NCI-H2081 treated with DMSO at 0.1 percent for 48 hours (cell line): ENCODE data around the gene LILRA5.
"Not testable (repeated sequence)": the region's sequence is repeated elsewhere in the genome, so short reads cannot be mapped to it uniquely, and the experiment has no call there.

Source experiments
- DNase-seq: peaks from one replicate; lab custom pipeline; 2025; lab: John Stamatoyannopoulos, UW

LILRA5 gene

DNA sequence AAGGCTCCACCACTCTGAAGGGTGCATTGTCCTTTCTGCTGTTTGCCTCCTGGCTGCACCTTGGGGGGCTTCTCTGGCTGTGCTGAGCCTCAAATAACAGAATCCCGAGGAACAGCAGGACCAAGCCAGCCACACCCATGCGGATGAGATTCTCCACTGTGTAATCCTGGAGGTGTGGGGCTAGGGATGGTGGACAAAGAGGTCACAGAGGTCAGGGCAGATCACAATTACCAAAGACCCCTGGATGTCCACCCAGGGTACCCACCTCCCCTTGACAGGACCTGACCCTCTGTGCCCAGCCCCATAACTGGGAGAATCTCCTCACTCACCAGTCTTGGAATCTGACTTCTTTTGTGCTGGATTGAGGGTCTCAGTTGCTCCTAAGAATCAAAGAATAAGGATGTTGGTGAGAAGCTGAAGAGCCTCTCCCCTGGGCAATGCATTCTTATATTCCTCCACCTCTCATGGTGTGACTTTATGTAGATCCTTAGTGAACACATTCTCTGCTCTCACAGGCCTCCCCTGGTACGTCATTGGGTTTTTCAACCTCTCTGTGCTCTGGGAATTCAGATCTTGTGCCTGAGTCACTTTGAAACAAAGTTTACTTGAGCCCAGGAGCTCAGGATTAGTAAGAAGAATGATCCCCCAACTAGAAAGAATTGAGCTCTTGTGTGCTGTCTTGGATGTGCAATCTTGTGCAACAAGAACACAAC lies 20.8 kb upstream of the LILRA5 start:
- DNase-seq, result no peak

DNA sequence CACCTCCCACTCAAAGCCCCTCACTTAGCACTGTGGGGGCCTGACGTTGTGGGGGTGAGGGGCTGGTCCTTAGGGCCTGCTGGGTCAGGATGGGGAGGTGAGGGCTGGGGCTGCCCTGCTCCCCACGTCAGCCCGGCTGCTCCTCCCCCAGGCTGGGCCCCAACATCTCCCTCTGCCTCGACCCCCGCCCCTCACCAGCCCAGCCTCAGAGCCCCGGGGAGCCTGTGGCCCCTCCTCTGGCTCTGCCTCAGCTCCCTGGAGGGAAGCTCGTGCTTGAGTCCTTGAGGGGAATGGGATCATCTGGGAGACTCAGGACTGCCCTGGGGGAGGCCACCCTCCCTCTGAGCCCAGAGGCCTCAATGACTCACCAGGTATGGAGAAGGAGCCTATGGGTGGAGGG lies 19.2 kb upstream of the LILRA5 start:
- no peak for DNase-seq

DNA sequence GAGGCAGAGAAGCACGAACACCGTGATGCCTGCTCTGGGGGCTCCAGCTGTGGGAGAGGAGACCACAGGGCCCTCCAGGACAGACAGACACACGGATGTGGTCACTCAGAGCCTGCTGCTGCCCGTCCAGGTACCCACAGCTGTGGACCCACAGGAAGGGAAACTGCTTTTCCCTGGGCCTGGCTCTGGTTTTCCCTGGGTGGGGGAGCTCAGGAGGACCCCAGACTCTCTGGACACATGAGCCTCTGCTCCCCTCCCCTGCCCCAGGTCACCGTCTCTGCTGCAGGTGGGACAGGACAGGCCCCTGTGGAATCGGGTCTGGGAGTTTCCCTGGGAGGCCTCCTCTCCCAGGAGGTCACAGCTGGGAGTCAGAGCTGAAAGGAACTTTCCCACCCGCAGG lies 18.7 kb upstream of the LILRA5 start:
- DNase-seq, result no peak

DNA sequence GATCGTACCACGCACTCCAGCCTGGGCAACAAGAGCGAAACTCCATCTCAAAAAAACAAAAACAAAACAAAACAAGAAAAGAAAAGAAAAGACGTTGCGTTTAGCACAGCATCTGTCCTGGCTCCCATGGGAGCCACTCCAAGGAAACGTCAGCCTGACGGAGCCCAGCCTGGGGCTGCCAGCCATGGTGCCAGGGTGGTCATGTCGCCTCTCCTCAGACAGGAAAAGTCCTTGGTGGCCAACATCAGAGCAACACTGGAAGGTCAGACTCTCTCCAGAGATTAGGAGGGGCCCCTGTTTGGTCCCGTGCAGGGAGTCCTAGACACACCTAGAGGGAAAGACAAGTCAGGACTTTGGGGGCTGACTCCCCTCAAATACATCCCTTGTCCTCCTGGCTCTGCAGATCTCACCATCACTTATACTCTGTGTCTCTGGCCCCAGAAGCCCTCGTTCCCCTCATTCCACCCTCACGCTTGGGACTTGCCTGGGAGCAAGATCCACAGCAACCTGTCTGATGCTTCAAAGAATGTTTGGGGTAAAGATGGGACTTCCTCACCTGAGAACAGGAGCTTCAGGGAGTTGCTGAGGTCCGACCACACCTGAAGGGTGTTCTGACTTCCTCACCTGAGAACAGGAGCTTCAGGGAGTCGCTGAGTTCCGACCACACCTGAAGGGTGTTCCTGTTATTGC lies 16.7 kb upstream of the LILRA5 start:
- no peak for DNase-seq

DNA sequence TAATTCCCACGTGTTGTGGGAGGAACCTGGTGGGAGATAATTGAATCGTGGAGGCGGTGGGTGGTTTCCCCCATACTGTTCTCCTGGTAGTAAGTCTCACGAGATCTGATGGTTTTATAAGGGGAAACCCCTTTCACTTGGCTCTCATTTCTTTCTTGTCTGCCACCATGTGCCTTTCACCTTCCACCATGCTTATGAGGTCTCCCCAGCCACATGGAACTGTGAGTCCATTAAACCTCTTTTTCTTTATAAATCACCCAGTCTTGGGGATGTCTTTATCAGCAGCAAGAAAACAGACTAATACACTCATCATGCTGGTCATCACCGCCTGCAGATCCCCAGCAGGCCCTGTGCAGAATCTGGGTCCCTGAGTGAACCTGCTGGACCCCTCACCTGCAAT lies 15.8 kb upstream of the LILRA5 start:
- DNase-seq, result not testable (repeated sequence)

DNA sequence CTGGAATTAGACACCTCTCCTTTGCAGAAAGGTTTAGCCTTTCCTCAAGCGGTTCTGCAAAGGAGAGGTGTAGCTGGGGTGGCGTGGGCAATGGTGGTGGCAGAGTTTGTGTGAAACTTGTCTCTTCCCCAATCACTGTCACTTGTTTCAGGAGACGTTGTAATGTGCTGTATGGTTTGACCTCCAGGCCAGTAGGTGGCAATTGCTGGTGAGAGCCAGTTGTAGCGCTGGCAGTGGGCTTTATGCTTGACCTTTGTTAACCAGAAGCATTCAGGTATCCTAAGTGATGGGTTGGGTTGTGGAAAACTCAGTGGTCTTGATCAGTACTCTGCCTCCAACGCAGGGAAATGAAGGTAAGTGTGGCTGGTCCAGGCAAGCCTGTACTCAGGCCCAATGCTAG lies 12.7 kb upstream of the LILRA5 start:
- DNase-seq, result no peak

GRCh38 chr19:54325194-54325621 lies 12.2 kb upstream of the LILRA5 start:
- no peak for DNase-seq

DNA sequence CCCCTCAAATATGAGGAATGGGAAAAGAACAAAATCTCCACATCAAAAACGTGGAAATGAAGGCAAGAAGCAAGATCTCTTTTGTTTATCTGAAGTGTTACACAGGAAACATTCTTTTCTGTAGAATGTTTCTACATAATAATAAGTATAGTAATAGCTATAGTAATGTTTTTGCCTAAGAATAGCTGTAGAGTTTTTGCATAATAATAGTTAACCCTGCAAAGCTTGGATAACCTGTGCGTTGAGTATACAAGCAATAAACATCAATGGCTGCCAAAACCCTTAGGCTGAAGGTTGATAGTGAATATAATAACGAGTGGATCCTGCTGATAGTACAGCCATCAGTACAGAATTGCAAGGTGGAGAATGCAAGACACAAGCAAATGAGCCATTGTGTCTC lies 11.1 kb upstream of the LILRA5 start:
- DNase-seq, result no peak

DNA sequence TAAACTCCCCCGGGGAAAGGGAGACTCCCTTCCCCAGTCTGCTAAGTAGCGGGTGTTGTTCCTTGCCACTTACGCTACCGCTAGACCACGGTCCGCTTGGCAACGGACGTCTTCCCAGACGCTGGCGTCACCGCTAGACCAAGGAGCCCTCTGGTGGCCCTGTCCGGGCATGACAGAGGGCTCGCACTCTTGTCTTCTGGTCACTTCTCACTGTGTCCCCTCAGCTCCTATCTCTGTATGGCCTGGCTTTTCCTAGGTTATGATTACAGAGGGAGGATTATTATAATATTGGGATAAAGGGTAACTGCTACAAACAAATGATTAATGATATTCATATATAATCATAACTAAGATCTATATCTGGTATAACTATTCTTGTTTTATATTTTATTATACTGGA lies 10.0 kb upstream of the LILRA5 start:
- not testable (repeated sequence) for DNase-seq

- not testable (repeated sequence) for DNase-seq
Measured at GRCh38 chr19:54322295-54322694, 9.3 kb upstream of the LILRA5 start.

DNA sequence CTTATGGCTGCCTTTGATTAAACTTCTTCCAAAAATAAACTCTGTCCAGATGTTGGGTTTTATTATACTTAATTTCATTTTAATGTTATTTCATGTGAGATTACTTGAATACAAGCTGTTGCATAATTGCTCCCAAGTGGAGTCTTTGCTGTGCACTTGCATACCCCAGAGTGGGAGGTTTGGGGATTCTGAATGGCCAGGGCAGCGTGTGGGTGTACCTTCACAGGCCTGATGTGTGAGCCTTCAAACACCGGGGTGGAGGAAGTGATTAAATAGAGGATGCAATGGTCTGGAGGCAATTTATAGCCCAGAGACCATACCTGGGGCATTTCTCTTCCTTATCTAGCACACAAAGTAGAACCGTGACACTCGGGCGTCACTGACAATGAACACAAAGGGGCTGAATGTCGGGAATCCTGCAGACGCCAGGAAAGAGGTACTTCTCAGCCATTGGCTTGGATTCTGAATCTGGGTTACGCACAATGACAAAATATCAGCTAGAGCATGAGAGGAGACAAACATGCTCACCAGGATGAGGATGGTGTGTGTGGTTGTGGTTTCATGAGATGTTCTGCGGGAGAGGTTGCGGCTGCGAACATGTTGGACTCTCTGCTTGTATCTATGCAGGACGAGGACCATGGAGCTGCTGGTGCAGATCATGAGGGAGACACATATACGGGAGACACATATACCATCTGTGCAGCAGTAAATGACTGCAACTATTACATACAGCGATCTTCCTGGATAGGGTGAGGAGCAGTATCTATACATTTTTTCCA lies 7.1 kb upstream of the LILRA5 start:
- no peak for DNase-seq

DNA sequence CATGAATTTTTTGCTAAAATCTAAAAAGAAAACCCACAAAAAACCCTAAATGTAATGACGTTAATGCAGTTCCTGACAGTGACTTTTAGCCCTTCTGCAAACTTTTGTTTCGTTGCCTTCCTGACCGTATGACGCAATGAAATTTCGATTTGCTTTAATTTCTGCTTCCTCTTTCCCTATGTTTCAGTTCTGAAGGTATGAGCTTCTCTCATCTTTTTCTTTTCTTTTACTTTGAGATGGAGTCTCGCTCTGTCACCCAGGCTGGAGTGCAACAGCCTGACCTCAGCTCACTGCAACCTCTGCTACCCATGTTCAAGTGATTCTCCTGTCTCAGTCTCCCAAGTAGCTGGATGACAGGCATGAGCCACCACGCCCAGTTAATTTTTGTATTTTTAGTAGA lies 6.1 kb upstream of the LILRA5 start:
- DNase-seq, result no peak

DNA sequence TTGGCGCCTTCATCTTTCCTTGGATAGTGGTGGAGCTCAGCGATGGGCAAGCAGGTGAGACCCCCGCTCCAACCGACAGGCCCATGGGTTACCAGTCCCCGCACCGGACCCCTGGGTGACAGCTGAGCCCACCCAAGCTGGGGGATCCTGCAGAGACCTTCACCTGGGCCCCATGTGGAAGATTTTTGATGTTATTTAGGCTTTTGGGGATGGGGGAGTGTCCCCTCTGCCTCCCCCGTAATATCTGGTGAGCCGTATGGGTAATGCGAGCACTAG lies 4.9 kb upstream of the LILRA5 start:
- no peak for DNase-seq

- no peak for DNase-seq
Measured at GRCh38 chr19:54317108-54317964, 4.4 kb upstream of the LILRA5 start.

DNA sequence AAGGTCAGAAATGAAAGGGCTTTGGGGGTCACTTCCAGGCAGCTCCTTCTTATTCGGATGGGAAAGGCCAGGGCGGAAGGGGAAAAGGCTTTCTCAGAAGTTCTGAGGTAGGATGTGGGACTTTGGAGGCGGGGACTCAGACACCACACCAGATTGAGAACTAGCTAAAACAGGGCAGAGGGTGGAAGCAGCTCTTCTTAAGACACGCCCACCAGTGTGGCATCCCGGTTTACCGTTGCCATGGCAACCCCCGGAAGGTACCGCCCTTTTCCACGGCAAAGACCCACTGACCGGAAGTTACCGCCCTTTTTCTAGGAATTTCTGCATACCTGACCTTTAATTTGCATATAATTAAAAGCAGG lies 3.8 kb upstream of the LILRA5 start:
- DNase-seq, result no peak

- no peak for DNase-seq
Measured at GRCh38 chr19:54315956-54316355, 3.0 kb upstream of the LILRA5 start.

DNA sequence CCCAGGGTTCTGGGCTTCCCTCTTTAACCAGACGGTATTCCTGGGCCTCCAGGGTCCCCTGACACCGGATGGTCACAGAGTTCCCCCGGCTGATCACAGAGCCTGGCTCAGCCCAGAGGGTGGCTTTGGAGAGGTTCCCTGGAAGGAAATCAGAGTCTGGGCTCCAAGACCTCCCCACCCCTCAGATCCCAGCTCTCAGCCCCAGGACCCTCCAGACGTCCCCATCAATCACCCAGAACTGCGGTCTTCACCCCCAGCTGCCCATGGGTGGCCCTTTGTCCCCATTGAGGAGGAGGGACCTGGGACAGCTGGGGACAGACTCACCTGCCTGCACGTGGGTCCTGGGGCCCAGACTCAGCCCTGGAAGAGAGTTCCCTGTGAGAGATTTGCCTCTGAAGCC lies 955 bp downstream of the LILRA5 start:
- no peak for DNase-seq

- no peak for DNase-seq
Measured at GRCh38 chr19:54311486-54311885, 1.5 kb downstream of the LILRA5 start.

DNA sequence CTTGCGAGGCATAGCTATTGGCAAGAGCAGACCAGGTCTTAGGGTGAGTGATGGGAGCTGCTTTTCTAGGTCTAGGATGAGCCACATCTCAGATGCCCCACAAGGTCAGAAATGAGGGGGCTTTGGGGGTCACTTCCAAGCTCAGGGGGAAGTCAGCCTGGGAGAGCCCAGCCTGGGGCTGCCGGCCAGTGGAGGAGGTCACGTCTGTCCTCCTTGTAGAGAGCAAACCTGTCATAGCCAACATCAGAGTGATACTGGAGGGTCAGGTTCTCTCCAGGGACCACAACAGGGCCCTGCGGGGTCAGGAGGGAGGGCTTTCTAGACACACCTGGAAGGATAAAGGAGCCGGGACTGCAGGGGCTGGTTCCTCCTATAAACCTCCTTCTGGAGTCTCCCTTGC lies 2.4 kb downstream of the LILRA5 start:
- DNase-seq, result no peak

DNA sequence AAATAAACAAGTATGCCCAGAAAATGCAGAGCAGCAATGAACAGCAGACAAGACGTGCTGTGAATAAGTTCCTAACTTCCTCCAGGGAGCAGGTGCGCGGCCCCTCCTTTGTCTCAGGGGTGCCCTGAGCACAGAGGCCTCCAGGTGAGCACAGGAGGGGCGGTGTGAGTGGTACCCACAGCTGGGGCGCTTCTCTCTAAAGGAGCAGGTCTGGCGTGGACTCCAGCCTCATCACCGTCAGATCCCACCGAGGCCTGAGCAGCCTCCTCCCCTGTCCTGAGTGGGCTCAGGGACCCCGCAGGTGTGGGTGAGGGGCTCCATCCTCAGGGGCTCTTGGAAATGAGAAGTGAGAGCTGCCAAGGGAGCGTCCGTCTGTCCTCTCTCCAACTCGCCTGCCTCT lies 3.2 kb downstream of the LILRA5 start:
- no peak for DNase-seq

DNA sequence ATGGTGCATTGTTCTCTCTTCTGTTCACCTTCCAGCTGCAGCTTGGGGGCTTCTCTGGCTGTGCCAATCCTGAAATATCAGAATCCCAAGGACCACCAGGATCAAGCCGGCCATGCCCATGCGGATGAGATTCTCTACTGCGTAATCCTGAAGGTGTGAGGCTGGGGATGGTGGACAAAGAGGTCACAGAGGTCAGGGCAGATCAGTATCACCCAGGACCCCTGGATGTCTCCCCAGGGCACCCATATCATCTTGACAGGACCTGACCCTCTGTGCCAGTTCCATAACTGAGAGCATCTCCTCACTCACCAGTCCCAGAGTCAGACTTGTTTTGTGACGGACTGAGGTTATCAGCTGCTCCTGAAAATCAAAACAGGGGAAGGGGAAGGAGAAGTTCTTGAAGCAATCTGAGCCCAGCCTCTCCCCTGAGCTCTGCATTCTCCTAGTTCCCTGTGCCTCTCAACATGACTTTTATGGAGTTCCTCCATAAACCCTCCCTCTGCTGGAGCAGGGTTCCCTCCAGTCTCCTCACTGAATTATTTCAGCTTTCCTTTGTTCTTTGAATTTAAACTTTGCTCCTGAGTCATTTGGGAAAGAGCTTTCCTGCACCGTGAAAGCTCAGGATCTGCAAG lies 5.5 kb downstream of the LILRA5 start:
- no peak for DNase-seq

DNA sequence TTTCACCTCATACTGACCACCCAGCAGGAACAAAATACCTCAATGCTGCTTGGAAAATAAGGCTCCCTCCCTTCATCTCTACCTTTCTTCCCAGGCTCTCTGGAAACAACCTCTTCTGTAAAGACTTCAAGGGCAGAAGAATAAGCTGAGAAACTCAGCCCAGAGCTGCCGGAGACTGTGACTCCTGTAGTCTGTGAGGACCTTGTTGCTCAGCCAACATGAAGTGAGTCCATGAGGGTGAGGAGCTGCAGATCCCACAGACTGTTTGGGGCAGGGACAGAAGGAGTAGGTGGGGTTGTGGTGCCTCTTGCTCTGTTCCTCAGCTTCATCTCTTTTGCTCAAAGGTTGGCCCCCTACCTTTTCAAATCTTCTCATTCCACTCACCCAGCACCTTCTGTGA lies 7.8 kb downstream of the LILRA5 start:
- no peak for DNase-seq
